Neural cell (in vitro differentiated cells): Measurements from ENCODE around the gene PDXDC1. TPM values are rescaled to one million over a fixed set of nuclear protein-coding genes. Genes with fewer than 3 reads are reported as not detected.
"Not testable (repeated sequence)": the region's sequence is repeated elsewhere in the genome, so short reads cannot be mapped to it uniquely, and the experiment has no call there.

Source experiments
- H2AFZ ChIP-seq: fragments of 200-600, 300-800 bp; sonication (generic), shearing (Covaris generic); 2 replicates; pipeline ENCODE4 v1.6.0; 2014; ENCODE audit warnings: low read depth, mild to moderate bottlenecking, antibody characterized with exemption, low read length, moderate library complexity
- H3F3A ChIP-seq: fragments of 200-600 bp; shearing (Covaris generic); 2 replicates; pipeline ENCODE4 v1.6.1; 2016; ENCODE audit warnings: mild to moderate bottlenecking, moderate library complexity, mixed read lengths, antibody characterized with exemption, low read length; ENCODE audit not compliant: insufficient read depth, poor library complexity, severe bottlenecking
- H3K27ac ChIP-seq: fragments of 200-600, 300-800 bp; sonication (generic), shearing (Covaris generic); 2 replicates; pipeline ENCODE4 v1.5.1; 2014; ENCODE audit warnings: mild to moderate bottlenecking, low read length, moderate library complexity
- H3K27me3 ChIP-seq: fragments of 300-800, 200-600 bp; sonication (generic), shearing (Covaris generic); 2 replicates; pipeline ENCODE4 v1.6.0; 2014; ENCODE audit warnings: mild to moderate bottlenecking, low read depth, low read length, moderate library complexity; ENCODE audit not compliant: insufficient read depth
- H3K36me3 ChIP-seq: fragments of 300-800, 200-600 bp; sonication (generic), shearing (Covaris generic); 2 replicates; pipeline ENCODE4 v1.5.1; 2014; ENCODE audit warnings: mild to moderate bottlenecking, antibody characterized with exemption, low read length, moderate library complexity; ENCODE audit not compliant: insufficient read depth
- H3K4me2 ChIP-seq: fragments of 300-800, 200-600 bp; sonication (generic), shearing (Covaris generic); 2 replicates; pipeline ENCODE4 v1.6.0; 2014; ENCODE audit warnings: mild to moderate bottlenecking, low read length
- H3K4me3 ChIP-seq: fragments of 300-800, 200-600 bp; sonication (generic), shearing (Covaris generic); 2 replicates; pipeline ENCODE4 v1.5.1; 2014; ENCODE audit warnings: mild to moderate bottlenecking, low read length, moderate library complexity
- H3K79me2 ChIP-seq: fragments of 200-600 bp; shearing (Covaris generic); replicated peaks from 2 replicates; pipeline ENCODE4 v1.6.0; 2014; ENCODE audit warnings: mild to moderate bottlenecking, low read length, moderate library complexity; ENCODE audit not compliant: insufficient read depth
- H3K9ac ChIP-seq: fragments of 300-800, 200-600 bp; sonication (generic), shearing (Covaris generic); 2 replicates; pipeline ENCODE4 v1.6.1; 2016; ENCODE audit warnings: mild to moderate bottlenecking, low read length, mixed read lengths
- H3K9me2 ChIP-seq: fragments of 200-600 bp; shearing (Covaris generic); 2 replicates; pipeline ENCODE4 v1.6.1; 2016; ENCODE audit warnings: mild to moderate bottlenecking, low read length, mixed read lengths; ENCODE audit not compliant: insufficient read depth
- H3K9me3 ChIP-seq: fragments of 200-600, 300-800 bp; sonication (generic), shearing (Covaris generic); 2 replicates; pipeline ENCODE4 v1.6.1; 2016; ENCODE audit warnings: mild to moderate bottlenecking, mixed run types, low read length, moderate library complexity, mixed read lengths
- H4K20me1 ChIP-seq: fragments of 200-600 bp; shearing (Covaris generic); 2 replicates; pipeline ENCODE4 v1.6.1; 2016; ENCODE audit warnings: mild to moderate bottlenecking, mixed run types; ENCODE audit not compliant: insufficient read depth
- MXI1 ChIP-seq: fragments of 450-650 bp; conservative IDR thresholded peaks from 2 replicates; pipeline ENCODE4 v1.6.1; 2014; ENCODE audit warnings: antibody characterized with exemption, mild to moderate bottlenecking; ENCODE audit not compliant: poor library complexity, severe bottlenecking
- POLR2AphosphoS5 ChIP-seq: IDR thresholded peaks from 2 replicates; pipeline ENCODE4 v1.6.1; 2012
- TAF1 ChIP-seq: IDR thresholded peaks from 2 replicates; pipeline ENCODE4 v1.6.1; 2012; ENCODE audit warnings: low read depth
- polyA plus RNA-seq: library from polyadenylated mRNA; depleted of rRNA; stranded (reverse); fragments of >200 nt; gene quantifications from 2 replicates; pipeline ENCODE4 v1.2.3, GENCODE V29; 2014
- TF ChIP-seq, protein P1 (sequence below): IDR thresholded peaks from 2 replicates; pipeline ENCODE4 v1.6.1; 2012; ENCODE audit warnings: borderline replicate concordance

The PDXDC1 gene
- polyA plus RNA-seq, 1 donor from 2014 or later = 69.9 TPM

GRCh38 chr16:15154650-15155562, 180.1 kb downstream of the PDXDC1 start:
- peak overlapping the region; percentile 45 for H3K27ac ChIP-seq
- H3F3A ChIP-seq, H4K20me1 ChIP-seq, H2AFZ ChIP-seq, H3K4me2 ChIP-seq, H3K9me3 ChIP-seq, H3K27me3 ChIP-seq, H3K36me3 ChIP-seq, H3K79me2 ChIP-seq, H3K9me2 ChIP-seq: not testable (repeated sequence)
- H3K4me3 ChIP-seq = peak overlapping the region; percentile 59
- peak overlapping the region; percentile 47 for H3K9ac ChIP-seq
- TF ChIP-seq TAF1 (peak; percentile 11), POLR2AphosphoS5 (peak; percentile 61), MXI1 (peak; percentile 60)
- TF ChIP-seq, protein P1, sequence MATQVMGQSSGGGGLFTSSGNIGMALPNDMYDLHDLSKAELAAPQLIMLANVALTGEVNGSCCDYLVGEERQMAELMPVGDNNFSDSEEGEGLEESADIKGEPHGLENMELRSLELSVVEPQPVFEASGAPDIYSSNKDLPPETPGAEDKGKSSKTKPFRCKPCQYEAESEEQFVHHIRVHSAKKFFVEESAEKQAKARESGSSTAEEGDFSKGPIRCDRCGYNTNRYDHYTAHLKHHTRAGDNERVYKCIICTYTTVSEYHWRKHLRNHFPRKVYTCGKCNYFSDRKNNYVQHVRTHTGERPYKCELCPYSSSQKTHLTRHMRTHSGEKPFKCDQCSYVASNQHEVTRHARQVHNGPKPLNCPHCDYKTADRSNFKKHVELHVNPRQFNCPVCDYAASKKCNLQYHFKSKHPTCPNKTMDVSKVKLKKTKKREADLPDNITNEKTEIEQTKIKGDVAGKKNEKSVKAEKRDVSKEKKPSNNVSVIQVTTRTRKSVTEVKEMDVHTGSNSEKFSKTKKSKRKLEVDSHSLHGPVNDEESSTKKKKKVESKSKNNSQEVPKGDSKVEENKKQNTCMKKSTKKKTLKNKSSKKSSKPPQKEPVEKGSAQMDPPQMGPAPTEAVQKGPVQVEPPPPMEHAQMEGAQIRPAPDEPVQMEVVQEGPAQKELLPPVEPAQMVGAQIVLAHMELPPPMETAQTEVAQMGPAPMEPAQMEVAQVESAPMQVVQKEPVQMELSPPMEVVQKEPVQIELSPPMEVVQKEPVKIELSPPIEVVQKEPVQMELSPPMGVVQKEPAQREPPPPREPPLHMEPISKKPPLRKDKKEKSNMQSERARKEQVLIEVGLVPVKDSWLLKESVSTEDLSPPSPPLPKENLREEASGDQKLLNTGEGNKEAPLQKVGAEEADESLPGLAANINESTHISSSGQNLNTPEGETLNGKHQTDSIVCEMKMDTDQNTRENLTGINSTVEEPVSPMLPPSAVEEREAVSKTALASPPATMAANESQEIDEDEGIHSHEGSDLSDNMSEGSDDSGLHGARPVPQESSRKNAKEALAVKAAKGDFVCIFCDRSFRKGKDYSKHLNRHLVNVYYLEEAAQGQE = peak; percentile 23

DNA sequence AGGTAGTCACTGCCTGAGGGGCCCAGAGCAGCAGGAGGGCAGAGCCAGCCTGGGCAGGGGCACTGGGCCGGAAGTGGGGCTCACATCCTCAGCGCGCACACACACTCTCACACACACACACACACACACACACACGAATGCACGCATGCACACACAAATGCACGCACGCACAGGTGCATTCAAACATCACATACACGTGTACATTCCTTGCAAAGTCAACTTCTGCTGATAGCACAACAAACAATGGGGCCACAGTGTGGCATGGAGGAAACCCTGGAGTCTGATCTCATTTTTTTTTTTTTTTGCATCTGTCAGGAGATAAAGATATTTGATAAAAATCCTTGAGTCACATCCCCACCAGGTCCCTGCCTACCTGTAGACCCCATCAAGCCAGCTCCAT, 182.8 kb downstream of the PDXDC1 start:
- H3K27ac ChIP-seq, H3K36me3 ChIP-seq, H4K20me1 ChIP-seq, H3K9me3 ChIP-seq, H3K4me2 ChIP-seq, H3F3A ChIP-seq, H3K27me3 ChIP-seq, H3K9me2 ChIP-seq, H3K9ac ChIP-seq, H2AFZ ChIP-seq, H3K79me2 ChIP-seq, H3K4me3 ChIP-seq: not testable (repeated sequence)

DNA sequence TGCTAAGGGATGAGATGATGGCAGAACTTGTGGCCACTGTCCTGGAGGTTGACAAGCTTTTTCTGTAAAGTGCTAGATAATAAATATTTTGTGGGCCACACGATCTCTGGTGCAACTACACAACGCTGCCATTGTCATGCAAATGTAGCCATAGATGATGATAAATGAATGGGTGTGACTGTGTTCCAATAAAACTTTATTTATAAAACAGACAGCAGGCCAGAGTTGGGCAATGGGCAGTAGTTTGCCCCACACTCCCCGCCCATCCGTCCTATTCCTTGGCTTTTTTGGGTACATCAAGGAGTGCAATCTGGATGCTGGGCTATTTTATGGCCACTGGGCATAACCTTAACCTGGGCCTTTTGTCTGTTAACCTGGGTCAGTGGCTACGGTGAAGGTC, 184.8 kb downstream of the PDXDC1 start:
- not testable (repeated sequence) for H3K4me3 ChIP-seq, H3K27ac ChIP-seq, H3K9me3 ChIP-seq, H3K79me2 ChIP-seq, H3K9me2 ChIP-seq, H3K36me3 ChIP-seq, H3K27me3 ChIP-seq, H3K4me2 ChIP-seq, H3K9ac ChIP-seq, H4K20me1 ChIP-seq, H3F3A ChIP-seq, H2AFZ ChIP-seq

- H3K9me2 ChIP-seq, H3K27me3 ChIP-seq, H3K9ac ChIP-seq, H3K79me2 ChIP-seq, H3F3A ChIP-seq, H3K4me3 ChIP-seq, H3K27ac ChIP-seq, H3K36me3 ChIP-seq, H3K9me3 ChIP-seq, H2AFZ ChIP-seq, H4K20me1 ChIP-seq, H3K4me2 ChIP-seq: not testable (repeated sequence)
Observed at GRCh38 chr16:15160571-15160970, 185.7 kb downstream of the PDXDC1 start.

DNA sequence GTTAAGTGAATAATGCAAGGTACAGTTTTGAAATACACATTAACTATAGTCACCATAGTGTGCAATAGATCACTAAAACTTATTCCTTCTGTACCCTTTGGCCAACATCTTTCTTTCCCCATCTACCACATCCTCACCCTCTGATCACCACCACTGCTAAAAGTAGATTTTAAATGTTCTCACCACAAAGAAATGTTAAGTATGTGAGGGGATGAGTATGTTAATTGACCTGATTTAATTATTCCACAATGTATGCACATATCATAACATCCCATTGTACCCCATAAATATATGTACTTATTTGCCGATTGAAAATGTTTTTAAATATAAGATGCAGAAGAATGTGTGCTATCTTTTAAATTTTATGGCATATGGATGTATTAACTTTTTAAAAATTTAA, 188.2 kb downstream of the PDXDC1 start:
- not testable (repeated sequence) for H3K27me3 ChIP-seq, H2AFZ ChIP-seq, H3K79me2 ChIP-seq, H3K9me2 ChIP-seq, H3K4me2 ChIP-seq, H4K20me1 ChIP-seq, H3K9me3 ChIP-seq, H3K36me3 ChIP-seq, H3K4me3 ChIP-seq, H3F3A ChIP-seq, H3K9ac ChIP-seq, H3K27ac ChIP-seq

DNA sequence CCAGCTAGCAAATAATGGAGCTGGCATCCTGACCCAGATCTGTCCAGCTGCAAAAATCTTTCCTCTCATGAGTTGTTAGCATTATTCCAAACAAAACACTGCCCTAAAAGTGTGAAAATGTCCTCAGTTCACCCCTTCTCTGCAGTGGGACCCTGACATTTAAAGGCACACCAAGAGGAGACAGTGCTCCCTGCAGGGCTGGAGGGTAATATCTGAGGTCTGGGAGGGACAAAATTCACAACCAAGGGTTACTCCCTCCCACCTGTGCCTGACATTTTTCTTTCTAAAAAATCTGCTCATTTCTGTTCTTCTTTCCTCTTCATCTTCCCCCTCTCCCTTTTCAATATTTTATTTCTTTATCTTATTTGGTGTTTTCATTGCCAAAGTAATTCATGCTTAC, 191.4 kb downstream of the PDXDC1 start:
- not testable (repeated sequence) for H3K4me2 ChIP-seq, H3K36me3 ChIP-seq, H2AFZ ChIP-seq, H3K79me2 ChIP-seq, H3K27ac ChIP-seq, H3K4me3 ChIP-seq, H3K9me2 ChIP-seq, H3F3A ChIP-seq, H4K20me1 ChIP-seq, H3K9ac ChIP-seq, H3K27me3 ChIP-seq, H3K9me3 ChIP-seq
